ENCODE data around the gene NDUFS3.
"Not testable (repeated sequence)": the region's sequence is repeated elsewhere in the genome, so short reads cannot be mapped to it uniquely, and the experiment has no call there.

The NDUFS3 gene

GRCh38 chr11:47578524-47579494 lies at the start of gene NDUFS3, which contains the start of gene KBTBD4:
Gene NDUFS3 (plus strand): TSS chr11:47579074. CDS start chr11:47579092, 18 bp downstream.
Gene KBTBD4 (minus strand): TSS chr11:47578970. CDS start chr11:47578951, 19 bp downstream.
- DNase-seq = peak; percentile 57

GRCh38 chr11:47529951-47530350 lies 48.9 kb upstream of the NDUFS3 start:
- DNase-seq = no peak

- DNase-seq = not testable (repeated sequence)
Observed at GRCh38 chr11:47530721-47531120, 48.2 kb upstream of the NDUFS3 start.

GRCh38 chr11:47531666-47532065 lies 47.2 kb upstream of the NDUFS3 start:
- no peak for DNase-seq

- DNase-seq = no peak
Observed at GRCh38 chr11:47532597-47533213, 46.2 kb upstream of the NDUFS3 start.

- no peak for DNase-seq
Observed at GRCh38 chr11:47533690-47534151, 45.2 kb upstream of the NDUFS3 start.

GRCh38 chr11:47534704-47535251 lies 44.1 kb upstream of the NDUFS3 start:
- DNase-seq = no peak

- no peak for DNase-seq
Observed at GRCh38 chr11:47536915-47537314, 42.0 kb upstream of the NDUFS3 start.

- no peak for DNase-seq
Observed at GRCh38 chr11:47538741-47539565, 39.9 kb upstream of the NDUFS3 start.

GRCh38 chr11:47539681-47540039 lies 39.2 kb upstream of the NDUFS3 start:
- DNase-seq = no peak

GRCh38 chr11:47541070-47541469 lies 37.8 kb upstream of the NDUFS3 start:
- DNase-seq = no peak

- no peak for DNase-seq
Observed at GRCh38 chr11:47545298-47545697, 33.6 kb upstream of the NDUFS3 start.

GRCh38 chr11:47546274-47546673 lies 32.6 kb upstream of the NDUFS3 start:
- DNase-seq = not testable (repeated sequence)

- DNase-seq = no peak
Observed at GRCh38 chr11:47550288-47551047, 28.4 kb upstream of the NDUFS3 start.

- DNase-seq = no peak
Observed at GRCh38 chr11:47551086-47551485, 27.8 kb upstream of the NDUFS3 start.

- no peak for DNase-seq
Observed at GRCh38 chr11:47552056-47552565, 26.8 kb upstream of the NDUFS3 start.

GRCh38 chr11:47552566-47553405 lies 26.1 kb upstream of the NDUFS3 start, which contains the start of gene CELF1:
Gene CELF1 (minus strand): TSS chr11:47553132. CDS start chr11:47499523, 53,609 bp downstream.
- peak; percentile 62 for DNase-seq

GRCh38 chr11:47553406-47553743 lies 25.5 kb upstream of the NDUFS3 start:
- DNase-seq = peak; percentile 50

GRCh38 chr11:47557004-47557403 lies 21.9 kb upstream of the NDUFS3 start:
- not testable (repeated sequence) for DNase-seq

GRCh38 chr11:47558695-47559094 lies 20.2 kb upstream of the NDUFS3 start:
- no peak for DNase-seq

GRCh38 chr11:47560426-47560825 lies 18.4 kb upstream of the NDUFS3 start:
- DNase-seq = no peak

Data from DMS 273 treated with DMSO at 0.1 percent for 48 hours (cell line).